RWPE2 (cell line): ENCODE results near the gene CRIP3.
"Not testable (repeated sequence)": the region's sequence is repeated elsewhere in the genome, so short reads cannot be mapped to it uniquely, and the experiment has no call there.

ENCODE experiments used
- ATAC-seq: fragments of 200-7000 bp; cut with Tn5 transposase; 3 replicates; pipeline ENCODE4 v1.9.1; 2021; ENCODE audit warnings: low read depth
- DNase-seq: peaks from one replicate; pipeline ENCODE4 v3.0.0-alpha.2; 2020; ENCODE audit warnings: low spot score
- H3K27ac ChIP-seq: fragments of 450-650 bp; 2 replicates; pipeline ENCODE4 v1.5.1; 2017; ENCODE audit warnings: mild to moderate bottlenecking; ENCODE audit not compliant: poor library complexity, severe bottlenecking
- H3K27me3 ChIP-seq: fragments of 250-450 bp; sonication (Bioruptor Pico); 2 replicates; pipeline ENCODE4 v1.5.1; 2021; ENCODE audit warnings: mild to moderate bottlenecking, moderate library complexity; ENCODE audit not compliant: insufficient read depth, poor library complexity, severe bottlenecking
- H3K36me3 ChIP-seq: fragments of 250-450 bp; sonication (Bioruptor Pico); 2 replicates; pipeline ENCODE4 v1.5.1; 2020; ENCODE audit warnings: low read depth, mild to moderate bottlenecking, moderate library complexity
- H3K4me1 ChIP-seq: fragments of 250-450 bp; sonication (Bioruptor Pico); 2 replicates; pipeline ENCODE4 v1.5.1; 2021; ENCODE audit warnings: mild to moderate bottlenecking, moderate library complexity; ENCODE audit not compliant: insufficient read depth, poor library complexity, severe bottlenecking
- H3K4me3 ChIP-seq: fragments of 250-450 bp; sonication (Bioruptor Pico); 2 replicates; pipeline ENCODE4 v1.5.1; 2021; ENCODE audit warnings: mild to moderate bottlenecking, moderate library complexity; ENCODE audit not compliant: severe bottlenecking
- H3K9me3 ChIP-seq: fragments of 250-450 bp; sonication (Bioruptor Pico); 2 replicates; pipeline ENCODE4 v1.5.1; 2021; ENCODE audit warnings: mild to moderate bottlenecking, moderate library complexity; ENCODE audit not compliant: severe bottlenecking
- TF ChIP-seq, protein P1 (sequence below): fragments of 450-650 bp; IDR thresholded peaks from one replicate; pipeline ENCODE4 v1.5.1; 2017; ENCODE audit warnings: mild to moderate bottlenecking, moderate library complexity; ENCODE audit not compliant: poor library complexity, severe bottlenecking

The CRIP3 gene

DNA sequence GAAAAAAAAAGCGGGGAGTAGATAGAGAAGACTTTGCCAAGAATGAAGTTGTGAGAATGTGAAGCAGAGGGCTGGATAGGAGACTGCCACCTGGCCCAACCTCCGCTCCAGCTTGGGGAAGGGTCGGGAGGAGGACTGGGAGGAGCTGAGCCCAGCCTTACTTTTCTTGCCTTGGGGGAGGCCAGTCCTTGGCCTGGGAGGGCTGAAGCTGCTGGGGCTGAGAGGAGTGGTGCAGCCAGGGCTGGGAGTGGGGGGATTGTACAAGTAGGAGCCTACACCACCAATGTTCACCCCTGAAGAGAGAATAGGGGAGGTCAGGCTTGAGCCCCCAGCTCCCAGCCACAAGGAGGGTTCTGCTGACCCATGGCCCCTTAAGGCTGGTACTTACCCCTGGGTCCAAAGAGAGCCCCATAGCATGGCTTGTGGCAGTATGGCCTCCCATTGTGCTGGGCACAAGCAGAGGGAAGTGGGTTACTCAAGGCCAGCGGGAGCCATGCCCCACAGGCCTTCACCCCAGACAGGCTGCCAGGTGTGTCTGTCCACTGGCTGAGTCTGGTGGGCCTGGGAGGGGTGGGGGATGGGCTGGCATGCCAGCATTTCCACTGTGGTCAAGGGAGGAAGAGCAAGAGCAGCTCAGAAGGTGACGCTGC is 1.1 kb downstream of the CRIP3 start:
- H3K27ac ChIP-seq: no peak overlapping the region
- no peaks in the 10 kb centered on the region for H3K27me3 ChIP-seq
- no peaks in the 10 kb centered on the region for H3K36me3 ChIP-seq
- H3K4me1 ChIP-seq: no peaks in the 10 kb centered on the region
- TF ChIP-seq, protein P1, sequence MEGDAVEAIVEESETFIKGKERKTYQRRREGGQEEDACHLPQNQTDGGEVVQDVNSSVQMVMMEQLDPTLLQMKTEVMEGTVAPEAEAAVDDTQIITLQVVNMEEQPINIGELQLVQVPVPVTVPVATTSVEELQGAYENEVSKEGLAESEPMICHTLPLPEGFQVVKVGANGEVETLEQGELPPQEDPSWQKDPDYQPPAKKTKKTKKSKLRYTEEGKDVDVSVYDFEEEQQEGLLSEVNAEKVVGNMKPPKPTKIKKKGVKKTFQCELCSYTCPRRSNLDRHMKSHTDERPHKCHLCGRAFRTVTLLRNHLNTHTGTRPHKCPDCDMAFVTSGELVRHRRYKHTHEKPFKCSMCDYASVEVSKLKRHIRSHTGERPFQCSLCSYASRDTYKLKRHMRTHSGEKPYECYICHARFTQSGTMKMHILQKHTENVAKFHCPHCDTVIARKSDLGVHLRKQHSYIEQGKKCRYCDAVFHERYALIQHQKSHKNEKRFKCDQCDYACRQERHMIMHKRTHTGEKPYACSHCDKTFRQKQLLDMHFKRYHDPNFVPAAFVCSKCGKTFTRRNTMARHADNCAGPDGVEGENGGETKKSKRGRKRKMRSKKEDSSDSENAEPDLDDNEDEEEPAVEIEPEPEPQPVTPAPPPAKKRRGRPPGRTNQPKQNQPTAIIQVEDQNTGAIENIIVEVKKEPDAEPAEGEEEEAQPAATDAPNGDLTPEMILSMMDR: no peak
- peaks cover 2% of the 10 kb centered on the region for H3K9me3 ChIP-seq
- no peak for DNase-seq
- no peak for ATAC-seq
- no peak overlapping the region for H3K4me3 ChIP-seq

DNA sequence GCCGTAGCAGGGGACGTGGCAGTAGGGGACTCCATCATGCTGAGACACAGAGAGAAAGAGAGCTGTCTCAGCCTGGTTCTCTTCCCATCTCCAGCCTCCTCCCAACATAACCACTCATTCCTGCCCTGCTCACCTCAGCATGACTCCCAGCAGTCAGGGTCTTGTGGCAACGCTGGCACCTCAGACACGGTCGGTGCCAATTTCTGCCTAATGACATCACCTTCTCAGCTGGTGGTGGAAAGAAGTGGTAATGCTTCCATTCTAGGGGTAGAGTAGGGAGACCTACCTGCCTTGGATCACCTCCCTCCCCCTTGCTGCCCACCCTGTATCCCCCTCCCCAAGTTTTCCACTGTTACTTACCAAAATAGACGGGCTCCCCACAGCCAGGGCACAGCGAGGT is 2.5 kb downstream of the CRIP3 start:
- H3K4me1 ChIP-seq: no peaks in the 10 kb centered on the region
- no peak overlapping the region for H3K27ac ChIP-seq
- no peak overlapping the region for H3K4me3 ChIP-seq
- no peaks in the 10 kb centered on the region for H3K27me3 ChIP-seq
- TF ChIP-seq, protein P1: no peak
- ATAC-seq (no peak), DNase-seq (no peak)
- H3K36me3 ChIP-seq: no peaks in the 10 kb centered on the region
- H3K9me3 ChIP-seq: peaks cover 2% of the 10 kb centered on the region

DNA sequence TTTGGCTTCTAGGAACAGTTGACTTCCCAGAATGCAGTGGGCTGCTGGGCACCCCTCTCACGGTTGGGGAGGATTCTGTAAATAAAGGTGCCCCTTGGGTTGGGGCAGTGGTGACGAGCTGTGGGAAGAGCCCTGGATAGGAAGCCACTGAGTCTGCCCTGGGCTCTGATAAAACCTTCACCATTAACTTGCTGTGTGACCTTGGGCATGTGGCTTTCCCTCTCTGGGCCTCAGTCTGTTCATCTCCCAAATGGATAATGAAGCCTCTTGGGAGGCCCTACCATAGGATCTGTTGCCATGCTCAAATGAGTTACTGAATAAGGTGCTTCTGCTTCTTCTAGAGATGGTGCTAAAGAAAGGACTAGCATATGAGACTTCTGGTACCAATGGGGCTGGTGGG is 3.7 kb downstream of the CRIP3 start:
- H3K36me3 ChIP-seq: no peaks in the 10 kb centered on the region
- DNase-seq (no peak), ATAC-seq (no peak)
- H3K27ac ChIP-seq: no peak overlapping the region
- H3K4me1 ChIP-seq: no peaks in the 10 kb centered on the region
- TF ChIP-seq, protein P1: no peak
- no peak overlapping the region for H3K4me3 ChIP-seq
- H3K9me3 ChIP-seq: peaks cover 2% of the 10 kb centered on the region
- no peaks in the 10 kb centered on the region for H3K27me3 ChIP-seq

DNA sequence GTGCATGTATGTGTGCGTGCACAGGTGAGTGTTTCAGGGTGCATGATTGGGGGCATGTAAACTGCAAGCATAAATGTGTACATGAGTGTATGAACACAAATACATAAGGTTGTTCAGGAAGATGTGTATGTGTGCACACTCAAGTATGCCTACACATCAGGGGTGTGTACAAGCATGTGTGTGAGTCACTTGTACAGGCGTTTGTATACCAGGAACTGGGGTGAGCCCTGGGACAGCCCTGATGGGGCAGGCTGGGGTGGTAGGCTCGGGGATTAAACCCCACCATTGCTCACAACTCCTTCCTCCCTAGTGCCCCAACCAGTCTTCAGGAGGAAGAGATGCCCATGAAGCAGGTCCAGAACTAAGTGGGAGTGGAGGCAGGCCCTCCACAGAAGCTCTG is 4.3 kb downstream of the CRIP3 start:
- DNase-seq (no peak), ATAC-seq (no peak)
- TF ChIP-seq, protein P1: no peak
- Histone ChIP-seq H3K27me3 (no peaks in the 10 kb centered on the region), H3K4me3 (no peak overlapping the region), H3K36me3 (no peaks in the 10 kb centered on the region), H3K9me3 (peaks cover 2% of the 10 kb centered on the region), H3K4me1 (no peaks in the 10 kb centered on the region), H3K27ac (no peak overlapping the region)

DNA sequence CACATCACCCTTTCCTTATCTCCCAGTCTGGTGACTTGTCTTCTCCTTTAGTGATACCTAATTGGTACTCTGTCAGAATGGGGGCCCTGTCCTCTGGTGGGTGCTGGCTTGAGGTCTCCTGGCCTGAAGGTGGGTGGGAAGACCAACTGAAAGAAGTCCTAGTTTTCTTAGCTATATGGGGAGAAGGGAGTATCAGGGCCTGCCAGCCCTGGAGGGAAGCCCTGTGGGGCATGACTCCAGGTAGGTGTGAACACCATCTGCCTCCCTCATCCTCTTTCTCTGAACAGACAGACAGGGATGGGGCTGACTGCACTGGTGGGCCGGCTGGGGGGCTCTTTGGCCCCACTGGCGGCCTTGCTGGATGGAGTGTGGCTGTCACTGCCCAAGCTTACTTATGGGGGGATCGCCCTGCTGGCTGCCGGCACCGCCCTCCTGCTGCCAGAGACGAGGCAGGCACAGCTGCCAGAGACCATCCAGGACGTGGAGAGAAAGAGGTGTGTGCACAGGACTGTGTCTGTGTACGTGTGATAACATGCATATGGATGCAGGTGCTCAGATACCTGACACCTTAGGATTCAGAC is 4.8 kb downstream of the CRIP3 start:
- TF ChIP-seq, protein P1: no peak

DNA sequence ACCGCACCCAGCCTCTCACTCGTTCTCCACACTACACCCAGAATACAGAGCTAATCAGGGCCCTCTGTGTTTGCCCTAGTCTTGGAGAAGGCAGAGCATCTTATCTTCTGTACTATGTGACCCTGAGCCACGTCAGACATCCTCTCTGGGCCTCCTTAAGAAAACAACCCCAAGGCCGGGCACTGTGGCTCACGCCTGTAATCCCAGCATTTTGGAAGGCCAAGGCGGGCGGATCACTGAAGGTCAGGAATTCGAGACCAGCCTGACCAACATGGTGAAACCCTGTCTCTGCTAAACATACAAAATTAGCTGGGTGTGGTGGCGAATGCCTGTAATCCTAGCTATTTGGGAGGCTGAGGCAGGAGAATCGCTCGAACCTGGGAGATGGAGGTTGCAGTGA is 5.6 kb downstream of the CRIP3 start:
- DNase-seq, H3K9me3 ChIP-seq, H3K4me1 ChIP-seq, H3K36me3 ChIP-seq, ATAC-seq, H3K27ac ChIP-seq, H3K27me3 ChIP-seq, H3K4me3 ChIP-seq: not testable (repeated sequence)

More for the DNA sequence above, 4.8 kb downstream of the CRIP3 start:
- H3K4me1 ChIP-seq: no peaks in the 10 kb centered on the region
- H3K36me3 ChIP-seq: no peaks in the 10 kb centered on the region
- no peak overlapping the region for H3K4me3 ChIP-seq
- H3K27me3 ChIP-seq: no peaks in the 10 kb centered on the region
- DNase-seq (no peak), ATAC-seq (no peak)
- no peak overlapping the region for H3K27ac ChIP-seq
- no peaks in the 10 kb centered on the region for H3K9me3 ChIP-seq
